ENCODE measurements around the gene XPC. TPM values are rescaled to one million over a fixed set of nuclear protein-coding genes. Genes with fewer than 3 reads are reported as not detected.

Gene XPC
- total RNA-seq, 3 donors from 2014 or later (not counting 1 experiment from before 2014, with no cell fraction given) = 45.5 to 62.1 (median 50.0) TPM

GRCh38 chr3:14133188-14133800 lies 45.1 kb downstream of the XPC start:
- TF ChIP-seq, protein P1, sequence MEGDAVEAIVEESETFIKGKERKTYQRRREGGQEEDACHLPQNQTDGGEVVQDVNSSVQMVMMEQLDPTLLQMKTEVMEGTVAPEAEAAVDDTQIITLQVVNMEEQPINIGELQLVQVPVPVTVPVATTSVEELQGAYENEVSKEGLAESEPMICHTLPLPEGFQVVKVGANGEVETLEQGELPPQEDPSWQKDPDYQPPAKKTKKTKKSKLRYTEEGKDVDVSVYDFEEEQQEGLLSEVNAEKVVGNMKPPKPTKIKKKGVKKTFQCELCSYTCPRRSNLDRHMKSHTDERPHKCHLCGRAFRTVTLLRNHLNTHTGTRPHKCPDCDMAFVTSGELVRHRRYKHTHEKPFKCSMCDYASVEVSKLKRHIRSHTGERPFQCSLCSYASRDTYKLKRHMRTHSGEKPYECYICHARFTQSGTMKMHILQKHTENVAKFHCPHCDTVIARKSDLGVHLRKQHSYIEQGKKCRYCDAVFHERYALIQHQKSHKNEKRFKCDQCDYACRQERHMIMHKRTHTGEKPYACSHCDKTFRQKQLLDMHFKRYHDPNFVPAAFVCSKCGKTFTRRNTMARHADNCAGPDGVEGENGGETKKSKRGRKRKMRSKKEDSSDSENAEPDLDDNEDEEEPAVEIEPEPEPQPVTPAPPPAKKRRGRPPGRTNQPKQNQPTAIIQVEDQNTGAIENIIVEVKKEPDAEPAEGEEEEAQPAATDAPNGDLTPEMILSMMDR (IDR thresholded peaks at IDR 0.05) = no peak
- H3K27ac Mint-ChIP-seq = peak overlapping the region in 1 of 2 donors; percentile 78
- Histone ChIP-seq H3K27me3 (ENCODE audit: control insufficient read depth, insufficient read depth, low read length) (no peaks in the 10 kb centered on the region), H3K9me3 (ENCODE audit: control insufficient read depth, insufficient read depth, low read length) (no peaks in the 10 kb centered on the region), H3K36me3 (ENCODE audit: control insufficient read depth, insufficient read depth, low read length) (peaks cover 83% of the 10 kb centered on the region), H3K4me1 (ENCODE audit: control insufficient read depth, insufficient read depth, low read length) (peaks cover under 1% of the 10 kb centered on the region), H3K4me3 (ENCODE audit: low read length) (no peak overlapping the region), H3K27ac (ENCODE audit: low read length) (no peak overlapping the region)
- peaks cover 5 to 13% of the 10 kb centered on the region in 2 donors for H3K4me1 Mint-ChIP-seq
- WGBS (ENCODE audit: insufficient coverage) = 95% methylated on average over 10 of the region's 10 CpGs
- H3K4me3 Mint-ChIP-seq = no peak overlapping the region
- intact Hi-C loops (cut with micrococcal nuclease) = no loop called here
- ATAC-seq (no peak), DNase-seq (no peak)
- H3K27me3 Mint-ChIP-seq (ENCODE audit: low read depth in 2 of 2) = no peaks in the 10 kb centered on the region
- H3K36me3 Mint-ChIP-seq = peaks cover 22% of the 10 kb centered on the region
- no peaks in the 10 kb centered on the region for H3K9me3 Mint-ChIP-seq

GRCh38 chr3:14132689-14133088 lies 45.7 kb downstream of the XPC start:
- TF ChIP-seq, protein P1 (IDR thresholded peaks at IDR 0.05) = no peak
- H3K4me3 Mint-ChIP-seq = no peak overlapping the region
- peak overlapping the region in 1 of 2 donors; percentile 78 for H3K27ac Mint-ChIP-seq
- WGBS (ENCODE audit: insufficient coverage) = 99% methylated on average over 6 of the region's 6 CpGs
- H3K36me3 Mint-ChIP-seq = peaks cover 24% of the 10 kb centered on the region
- no peaks in the 10 kb centered on the region for H3K9me3 ChIP-seq (ENCODE audit: control insufficient read depth, insufficient read depth, low read length)
- no peak for DNase-seq
- H3K9me3 Mint-ChIP-seq = no peaks in the 10 kb centered on the region
- H3K27ac ChIP-seq (ENCODE audit: low read length) = no peak overlapping the region
- H3K36me3 ChIP-seq (ENCODE audit: control insufficient read depth, insufficient read depth, low read length) = peaks cover 87% of the 10 kb centered on the region
- no peak overlapping the region for H3K4me3 ChIP-seq (ENCODE audit: low read length)
- H3K4me1 ChIP-seq (ENCODE audit: control insufficient read depth, insufficient read depth, low read length) = peaks cover 7% of the 10 kb centered on the region
- H3K27me3 ChIP-seq (ENCODE audit: control insufficient read depth, insufficient read depth, low read length) = no peaks in the 10 kb centered on the region
- H3K4me1 Mint-ChIP-seq = peaks cover 11 to 19% of the 10 kb centered on the region in 2 donors
- no peak for ATAC-seq
- H3K27me3 Mint-ChIP-seq (ENCODE audit: low read depth in 2 of 2) = no peaks in the 10 kb centered on the region
- intact Hi-C loops (cut with micrococcal nuclease) = no loop called here

- peaks cover 17 to 25% of the 10 kb centered on the region in 2 donors for H3K4me1 Mint-ChIP-seq
- intact Hi-C loops (cut with micrococcal nuclease) = no loop called here
- Histone ChIP-seq H3K9me3 (ENCODE audit: control insufficient read depth, insufficient read depth, low read length) (no peaks in the 10 kb centered on the region), H3K4me3 (ENCODE audit: low read length) (no peak overlapping the region), H3K27ac (ENCODE audit: low read length) (no peak overlapping the region), H3K36me3 (ENCODE audit: control insufficient read depth, insufficient read depth, low read length) (peaks cover 81% of the 10 kb centered on the region), H3K4me1 (ENCODE audit: control insufficient read depth, insufficient read depth, low read length) (peaks cover 12% of the 10 kb centered on the region), H3K27me3 (ENCODE audit: control insufficient read depth, insufficient read depth, low read length) (no peaks in the 10 kb centered on the region)
- H3K27ac Mint-ChIP-seq = peak overlapping the region in 1 of 2 donors; percentile 78
- no peaks in the 10 kb centered on the region for H3K27me3 Mint-ChIP-seq (ENCODE audit: low read depth in 2 of 2)
- H3K36me3 Mint-ChIP-seq = peaks cover 24% of the 10 kb centered on the region
- TF ChIP-seq, protein P1 (IDR thresholded peaks at IDR 0.05) = no peak
- WGBS (ENCODE audit: insufficient coverage) = 87% methylated on average over 8 of the region's 8 CpGs
- ATAC-seq (no peak), DNase-seq (no peak)
- H3K4me3 Mint-ChIP-seq = no peak overlapping the region
- no peaks in the 10 kb centered on the region for H3K9me3 Mint-ChIP-seq
Observed at GRCh38 chr3:14132120-14132519, 46.3 kb downstream of the XPC start.

DNA sequence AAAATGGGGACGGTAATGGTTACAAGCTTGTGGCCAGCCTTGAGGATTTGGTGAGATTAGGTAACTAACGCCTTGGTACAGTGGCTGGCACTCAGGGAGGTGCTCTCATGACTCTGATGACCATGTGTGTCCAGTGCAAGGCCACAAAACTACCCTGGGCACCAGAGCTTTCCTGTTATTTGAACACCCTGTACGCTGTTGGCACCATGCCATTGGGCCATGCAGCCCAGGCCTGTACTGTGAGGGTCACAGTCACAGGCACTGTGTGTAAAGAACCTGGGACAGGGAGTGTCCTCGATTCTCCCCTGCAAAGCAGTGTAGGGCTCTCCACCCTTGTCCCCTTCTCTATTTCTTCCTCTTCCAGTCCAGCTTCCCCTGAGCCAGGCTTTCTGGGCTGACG lies 47.3 kb downstream of the XPC start:
- Mint-ChIP-seq H3K9me3 (no peaks in the 10 kb centered on the region), H3K4me3 (no peak overlapping the region), H3K27me3 (ENCODE audit: low read depth in 2 of 2) (no peaks in the 10 kb centered on the region), H3K36me3 (peaks cover 22% of the 10 kb centered on the region), H3K27ac (peak overlapping the region in 1 of 2 donors; percentile 23), H3K4me1 (peaks cover 25 to 34% of the 10 kb centered on the region in 2 donors)
- no peak overlapping the region for H3K27ac ChIP-seq (ENCODE audit: low read length)
- no peak for DNase-seq
- H3K9me3 ChIP-seq (ENCODE audit: control insufficient read depth, insufficient read depth, low read length) = no peaks in the 10 kb centered on the region
- H3K4me1 ChIP-seq (ENCODE audit: control insufficient read depth, insufficient read depth, low read length) = peaks cover 21% of the 10 kb centered on the region
- no peak for ATAC-seq
- H3K36me3 ChIP-seq (ENCODE audit: control insufficient read depth, insufficient read depth, low read length) = peaks cover 75% of the 10 kb centered on the region
- TF ChIP-seq, protein P1 (IDR thresholded peaks at IDR 0.05) = no peak
- no peak overlapping the region for H3K4me3 ChIP-seq (ENCODE audit: low read length)
- intact Hi-C loops (cut with micrococcal nuclease) = no loop called here
- WGBS (ENCODE audit: insufficient coverage) = 92% methylated on average over 5 of the region's 5 CpGs
- H3K27me3 ChIP-seq (ENCODE audit: control insufficient read depth, insufficient read depth, low read length) = no peaks in the 10 kb centered on the region

Measured in natural killer cell (primary cell).